HL-60 (cell line): Measurements from ENCODE around the gene FOXL3.
"Not testable (repeated sequence)": the region's sequence is repeated elsewhere in the genome, so short reads cannot be mapped to it uniquely, and the experiment has no call there.

ENCODE experiments used
- DNase-seq, 2 experiments: peaks; one replicate each; pipeline ENCODE4 v3.0.0-alpha.2; 2010 to 2020; ENCODE audit warnings: low read depth in 1 of 2, low spot score in 1 of 2
- H3K27ac ChIP-seq: fragments of 250-450 bp; sonication (Bioruptor Pico); replicated peaks from 2 replicates; pipeline ENCODE4 v1.5.1; 2020; ENCODE audit warnings: mild to moderate bottlenecking, moderate library complexity
- H3K27me3 ChIP-seq: fragments of 250-450 bp; sonication (Bioruptor Pico); 2 replicates; pipeline ENCODE4 v1.5.1; 2021; ENCODE audit warnings: mild to moderate bottlenecking, moderate library complexity; ENCODE audit not compliant: insufficient read depth, poor library complexity, severe bottlenecking
- H3K4me3 ChIP-seq: replicated peaks from 2 replicates; pipeline ENCODE4 v1.5.1; 2011; ENCODE audit warnings: mild to moderate bottlenecking, control low read depth, low read length; ENCODE audit not compliant: insufficient read depth
- CTCF ChIP-seq: IDR thresholded peaks from one replicate; pipeline ENCODE4 v1.5.1; 2011; ENCODE audit warnings: low read length, control low read depth, inconsistent platforms; ENCODE audit not compliant: insufficient read depth
- GABPA ChIP-seq: IDR thresholded peaks from 2 replicates; pipeline ENCODE4 v1.6.1; 2012; ENCODE audit warnings: low read depth
- POLR2AphosphoS5 ChIP-seq: IDR thresholded peaks from 2 replicates; pipeline ENCODE4 v1.6.1; 2012; ENCODE audit warnings: low read depth
- REST ChIP-seq: IDR thresholded peaks from 2 replicates; pipeline ENCODE4 v1.6.1; 2012; ENCODE audit warnings: low read depth; ENCODE audit not compliant: insufficient replicate concordance
- SPI1 ChIP-seq: IDR thresholded peaks from 2 replicates; pipeline ENCODE4 v1.6.1; 2012; ENCODE audit warnings: low read depth, mild to moderate bottlenecking, borderline replicate concordance
- long read RNA-seq: library from polyadenylated mRNA; unstranded; transcript quantifications from one replicate; pipeline ENCODE4 v2.0.0, GENCODE V29; 2020

The FOXL3 gene
- long read RNA-seq = 0 reads

- TF ChIP-seq SPI1 (no peak), GABPA (no peak), POLR2AphosphoS5 (no peak), REST (no peak), CTCF (no peak)
- no peak within 1 kb of the TSS for H3K4me3 ChIP-seq
- DNase-seq = no peak
- peaks cover 8% of the 10 kb centered on the region for H3K27me3 ChIP-seq
- H3K27ac ChIP-seq = no peak within 1 kb of the TSS
Observed at GRCh38 chr7:289756-290553, at the start of gene FOXL3. Gene FOXL3, plus strand, starts transcription at chr7:290170. Its CDS starts 0 bp downstream, at chr7:290170.

DNA sequence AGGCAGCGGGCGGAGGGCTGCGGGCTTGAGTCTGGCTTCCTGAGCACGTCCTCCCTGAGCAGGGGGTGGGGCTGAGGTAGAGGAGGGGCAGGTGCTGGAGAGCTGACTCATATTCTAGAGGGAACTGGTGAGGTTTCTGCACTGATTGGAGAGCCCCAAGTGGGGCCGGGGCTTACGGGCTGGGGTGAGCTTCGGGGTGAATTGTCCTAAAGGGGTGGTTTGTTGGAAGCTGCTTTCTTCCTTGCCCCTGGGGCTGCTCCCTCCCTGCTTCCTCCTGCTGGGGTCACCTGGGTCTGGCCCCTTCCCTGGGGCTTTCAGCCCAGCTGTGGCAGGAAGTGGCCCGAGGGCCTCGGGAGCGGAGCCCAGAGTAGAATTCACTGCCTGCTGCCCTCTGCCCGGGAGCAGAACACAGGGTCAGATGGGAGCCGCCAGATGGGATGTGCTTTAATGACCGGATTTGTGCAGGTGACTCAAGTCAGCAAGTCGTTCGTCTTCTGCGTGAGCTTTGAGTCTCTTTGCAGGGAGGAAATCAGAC is 49.0 kb upstream of the FOXL3 start:
- Histone ChIP-seq H3K27me3 (no peaks in the 10 kb centered on the region), H3K27ac (no peak overlapping the region), H3K4me3 (no peak overlapping the region)
- TF ChIP-seq SPI1 = no peak
- no peak for TF ChIP-seq GABPA
- no peak for TF ChIP-seq REST
- DNase-seq = no peak

GRCh38 chr7:241513-241912 is 48.5 kb upstream of the FOXL3 start:
- H3K27ac ChIP-seq = no peak overlapping the region
- H3K27me3 ChIP-seq = no peaks in the 10 kb centered on the region
- DNase-seq = no peak
- H3K4me3 ChIP-seq = no peak overlapping the region
- TF ChIP-seq SPI1 (no peak), CTCF (no peak), POLR2AphosphoS5 (no peak), REST (no peak), GABPA (no peak)

DNA sequence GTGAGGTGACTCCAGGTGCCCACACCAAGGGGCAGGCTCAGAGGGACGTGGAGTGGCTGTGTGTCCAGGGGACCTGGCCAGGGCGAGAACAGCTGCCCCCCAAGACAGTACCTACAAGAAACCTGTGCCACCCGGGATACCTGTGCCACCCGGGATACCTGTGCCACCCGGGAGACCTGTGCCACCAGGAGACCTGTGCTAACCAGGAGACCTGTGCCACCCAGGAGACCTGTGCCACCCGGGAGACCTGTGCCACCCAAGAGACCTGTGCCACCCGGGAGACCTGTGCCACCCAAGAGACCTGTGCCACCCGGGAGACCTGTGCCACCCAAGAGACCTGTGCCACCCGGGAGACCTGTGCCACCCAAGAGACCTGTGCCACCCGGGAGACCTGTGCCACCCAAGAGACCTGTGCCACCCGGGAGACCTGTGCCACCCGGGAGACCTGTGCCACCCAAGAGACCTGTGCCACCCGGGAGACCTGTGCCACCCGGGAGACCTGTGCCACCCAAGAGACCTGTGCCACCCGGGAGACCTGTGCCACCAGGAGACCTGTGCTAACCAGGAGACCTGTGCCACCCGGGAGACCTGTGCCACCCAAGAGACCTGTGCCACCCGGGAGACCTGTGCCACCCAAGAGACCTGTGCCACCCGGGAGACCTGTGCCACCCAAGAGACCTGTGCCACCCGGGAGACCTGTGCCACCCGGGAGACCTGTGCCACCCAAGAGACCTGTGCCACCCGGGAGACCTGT is 47.0 kb upstream of the FOXL3 start:
- H3K27me3 ChIP-seq, DNase-seq, H3K27ac ChIP-seq: not testable (repeated sequence)

DNA sequence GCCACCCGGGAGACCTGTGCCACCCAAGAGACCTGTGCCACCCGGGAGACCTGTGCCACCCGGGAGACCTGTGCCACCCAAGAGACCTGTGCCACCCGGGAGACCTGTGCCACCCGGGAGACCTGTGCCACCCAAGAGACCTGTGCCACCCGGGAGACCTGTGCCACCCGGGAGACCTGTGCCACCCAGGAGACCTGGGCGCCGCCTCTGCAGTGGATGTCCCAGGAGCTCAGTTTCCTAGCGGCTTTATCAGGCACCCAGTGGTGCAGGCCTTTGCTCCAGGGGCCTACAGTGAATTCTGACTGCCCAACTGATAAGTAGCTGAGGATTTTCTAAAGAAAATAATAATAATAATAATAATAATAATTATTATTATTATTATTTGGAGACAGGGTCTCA is 46.4 kb upstream of the FOXL3 start:
- not testable (repeated sequence) for H3K27me3 ChIP-seq, H3K4me3 ChIP-seq, DNase-seq, H3K27ac ChIP-seq

More for the DNA sequence above, 47.0 kb upstream of the FOXL3 start:
- H3K4me3 ChIP-seq = not testable (repeated sequence)
